Fibroblast of the aortic adventitia (primary cell): ENCODE results near the gene SEPTIN10. TPM values are rescaled to one million over a fixed set of nuclear protein-coding genes. Genes with fewer than 3 reads are reported as not detected.

ENCODE experiments used
- DNase-seq: peaks from one replicate; pipeline ENCODE4 v3.0.0-alpha.2; 2010; ENCODE audit warnings: low read depth
- H3K4me3 ChIP-seq: 2 replicates; pipeline ENCODE4 v1.5.1; 2011; ENCODE audit warnings: low read depth, mild to moderate bottlenecking, control low read depth, low read length, moderate library complexity
- total RNA-seq: library from RNA; depleted of rRNA; stranded (reverse); fragments of >200 nt; gene quantifications from 2 replicates; pipeline ENCODE4 v1.2.3, GENCODE V29; 2012; ENCODE audit warnings: low replicate concordance
- TF ChIP-seq, protein P1 (sequence below): IDR thresholded peaks from 2 replicates; pipeline ENCODE4 v1.5.1; 2011; ENCODE audit warnings: mild to moderate bottlenecking, low read length, control low read depth, inconsistent platforms; ENCODE audit not compliant: insufficient read depth

Gene SEPTIN10
- total RNA-seq, 1 donor: 145 TPM

DNA sequence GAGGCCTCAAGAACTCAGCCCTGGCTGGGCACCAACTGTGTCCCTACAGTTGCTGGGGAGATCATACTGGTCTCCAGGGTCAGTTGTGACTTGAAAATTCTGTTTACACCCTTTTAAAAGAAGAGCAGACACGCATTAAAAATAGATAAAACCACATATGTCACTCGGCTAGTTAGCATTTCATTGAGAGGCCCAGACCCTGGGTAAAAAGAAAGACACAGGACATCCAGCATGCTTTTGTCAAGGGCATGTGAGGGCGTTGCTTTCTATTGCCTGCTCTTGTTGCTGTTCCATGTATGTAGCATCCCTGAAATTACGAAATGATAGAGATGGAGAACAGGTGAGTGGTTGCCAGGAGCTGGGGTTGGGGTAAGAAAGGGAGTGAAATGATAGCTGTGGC lies 94.3 kb downstream of the SEPTIN10 start:
- TF ChIP-seq, protein P1, sequence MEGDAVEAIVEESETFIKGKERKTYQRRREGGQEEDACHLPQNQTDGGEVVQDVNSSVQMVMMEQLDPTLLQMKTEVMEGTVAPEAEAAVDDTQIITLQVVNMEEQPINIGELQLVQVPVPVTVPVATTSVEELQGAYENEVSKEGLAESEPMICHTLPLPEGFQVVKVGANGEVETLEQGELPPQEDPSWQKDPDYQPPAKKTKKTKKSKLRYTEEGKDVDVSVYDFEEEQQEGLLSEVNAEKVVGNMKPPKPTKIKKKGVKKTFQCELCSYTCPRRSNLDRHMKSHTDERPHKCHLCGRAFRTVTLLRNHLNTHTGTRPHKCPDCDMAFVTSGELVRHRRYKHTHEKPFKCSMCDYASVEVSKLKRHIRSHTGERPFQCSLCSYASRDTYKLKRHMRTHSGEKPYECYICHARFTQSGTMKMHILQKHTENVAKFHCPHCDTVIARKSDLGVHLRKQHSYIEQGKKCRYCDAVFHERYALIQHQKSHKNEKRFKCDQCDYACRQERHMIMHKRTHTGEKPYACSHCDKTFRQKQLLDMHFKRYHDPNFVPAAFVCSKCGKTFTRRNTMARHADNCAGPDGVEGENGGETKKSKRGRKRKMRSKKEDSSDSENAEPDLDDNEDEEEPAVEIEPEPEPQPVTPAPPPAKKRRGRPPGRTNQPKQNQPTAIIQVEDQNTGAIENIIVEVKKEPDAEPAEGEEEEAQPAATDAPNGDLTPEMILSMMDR: no peak
- no peak overlapping the region for H3K4me3 ChIP-seq
- DNase-seq: no peak

DNA sequence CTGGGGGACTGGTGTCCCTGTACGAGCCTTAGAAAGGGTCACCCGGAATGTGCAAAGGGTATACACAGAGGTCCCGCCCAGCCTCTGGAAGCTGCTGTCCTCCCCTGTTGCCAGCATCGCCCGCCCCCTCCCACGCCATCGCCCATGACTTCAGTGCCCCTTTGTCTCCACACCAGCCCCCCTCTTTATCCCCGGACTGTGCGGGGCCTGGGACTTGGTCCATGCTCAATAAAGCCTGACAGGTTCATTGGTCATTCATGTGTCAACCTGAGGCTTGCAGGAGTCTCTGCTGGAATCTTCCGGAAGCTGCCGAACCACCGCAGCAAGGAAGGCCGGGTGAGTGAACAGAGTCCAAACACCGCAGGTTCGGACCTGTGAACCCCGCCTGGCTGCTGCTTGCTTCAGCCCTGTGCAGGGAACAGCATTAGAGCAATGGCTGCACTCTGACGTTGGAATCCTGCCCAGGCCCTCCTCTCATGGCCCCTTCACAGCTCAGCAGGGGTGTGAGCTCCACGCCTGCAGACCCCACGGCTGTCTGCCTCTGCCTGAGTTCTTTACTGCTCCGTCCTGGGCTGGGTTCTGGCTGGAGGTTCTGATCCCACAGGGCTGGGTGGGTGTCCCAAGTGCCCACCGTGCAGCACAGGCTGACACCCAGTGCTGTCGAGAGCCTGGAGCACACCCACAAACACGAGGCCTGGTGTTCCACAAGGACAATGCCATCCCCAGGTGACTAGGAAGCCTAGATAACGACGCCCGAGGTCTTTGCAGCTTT lies 96.5 kb downstream of the SEPTIN10 start:
- no peak overlapping the region for H3K4me3 ChIP-seq
- TF ChIP-seq, protein P1: no peak
- no peak for DNase-seq

DNA sequence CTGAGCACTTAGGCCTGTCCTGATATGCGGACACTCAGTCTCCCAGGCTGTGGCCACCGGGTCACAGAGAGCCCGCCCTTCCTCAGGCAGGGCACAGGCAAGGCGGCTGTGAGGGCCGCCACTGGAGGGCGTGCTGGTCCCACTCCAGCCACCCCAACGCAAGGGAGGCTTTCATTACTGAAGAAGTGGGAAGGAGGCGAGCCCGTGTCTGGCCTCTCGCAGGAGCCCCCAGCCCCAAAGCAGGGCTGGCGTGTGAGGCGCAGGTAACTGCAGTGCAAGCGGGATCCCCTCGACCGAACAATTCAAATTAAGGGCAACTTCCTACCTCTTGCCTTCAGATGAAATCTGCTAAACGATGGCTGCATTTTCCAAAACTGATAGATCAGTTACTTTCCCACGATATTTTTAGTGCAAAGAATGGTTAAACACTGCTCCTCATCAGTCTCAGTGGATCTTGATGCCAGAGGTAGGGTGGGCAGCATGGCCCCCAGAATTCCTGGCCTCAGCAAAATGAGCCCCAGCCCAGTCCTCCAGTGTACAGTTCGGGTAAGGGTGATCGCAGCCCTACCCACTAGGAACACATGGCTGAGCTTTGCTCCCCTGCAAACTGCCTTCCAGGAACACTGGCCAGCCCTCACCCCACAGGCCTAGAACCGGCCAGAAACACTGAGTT lies 97.2 kb downstream of the SEPTIN10 start:
- H3K4me3 ChIP-seq: no peak overlapping the region
- TF ChIP-seq, protein P1: peak; percentile 49
- no peak for DNase-seq

DNA sequence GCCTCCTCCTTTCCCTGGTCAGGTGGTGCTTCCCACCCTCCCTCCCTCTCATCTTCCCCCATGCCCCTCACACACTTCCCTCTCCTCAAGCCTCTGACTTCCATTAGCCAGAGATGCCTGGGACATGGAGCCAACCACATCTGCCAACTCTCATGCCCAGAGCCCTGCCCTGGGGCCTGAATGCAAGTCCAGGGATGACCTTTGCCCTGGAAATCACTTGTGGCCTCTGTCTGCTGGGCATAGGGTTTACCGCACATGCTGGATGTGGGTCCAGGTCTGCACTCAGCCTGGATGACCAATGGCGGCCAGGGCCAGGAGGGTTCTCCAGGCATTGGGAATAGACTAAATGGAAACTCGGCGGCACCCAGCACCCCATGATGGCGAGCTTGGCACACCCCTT lies 98.9 kb downstream of the SEPTIN10 start:
- DNase-seq: no peak
- H3K4me3 ChIP-seq: no peak overlapping the region
- TF ChIP-seq, protein P1: no peak

DNA sequence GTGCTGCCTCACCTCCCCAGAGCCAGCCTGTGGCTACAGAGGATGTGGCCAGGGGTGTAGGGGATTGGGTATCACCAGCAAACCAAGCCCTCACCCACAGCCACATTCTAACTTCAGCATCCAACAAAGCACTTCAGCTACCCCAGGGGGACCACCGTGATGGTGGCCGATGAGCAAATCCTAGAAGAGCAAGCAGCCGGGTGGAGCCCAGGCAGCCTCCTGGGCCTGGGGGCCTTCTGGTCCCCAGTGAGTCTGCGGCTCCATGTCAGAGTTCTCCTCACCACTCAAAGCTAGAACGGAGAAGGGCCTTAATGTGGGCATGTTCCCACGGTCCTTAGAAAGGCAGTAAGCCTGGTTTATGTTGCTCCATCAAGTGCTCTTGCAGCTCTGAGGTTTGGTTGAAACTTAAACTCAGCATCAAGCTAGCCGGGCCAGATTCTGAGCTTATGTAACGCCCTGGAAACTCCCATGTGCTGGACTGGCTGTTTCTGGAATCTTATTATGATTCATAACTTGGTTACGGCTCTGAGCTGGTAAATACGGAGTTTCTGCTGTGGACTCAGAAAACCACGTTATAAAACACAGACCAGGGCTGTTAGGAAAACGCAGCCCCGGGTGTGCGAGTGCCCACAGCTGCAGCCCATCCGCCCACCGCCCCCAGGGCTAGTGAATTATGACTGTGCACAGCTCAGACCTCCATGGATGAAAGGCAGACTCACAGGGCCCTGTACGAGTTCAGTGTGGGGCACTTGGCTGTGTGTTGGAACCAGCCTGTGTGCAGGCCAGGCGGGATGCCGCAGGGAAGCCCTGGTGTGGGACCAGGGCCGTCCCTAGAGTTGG lies 99.8 kb downstream of the SEPTIN10 start:
- H3K4me3 ChIP-seq: peak overlapping the region; percentile 22
- TF ChIP-seq, protein P1: no peak
- DNase-seq: peak; percentile 97

DNA sequence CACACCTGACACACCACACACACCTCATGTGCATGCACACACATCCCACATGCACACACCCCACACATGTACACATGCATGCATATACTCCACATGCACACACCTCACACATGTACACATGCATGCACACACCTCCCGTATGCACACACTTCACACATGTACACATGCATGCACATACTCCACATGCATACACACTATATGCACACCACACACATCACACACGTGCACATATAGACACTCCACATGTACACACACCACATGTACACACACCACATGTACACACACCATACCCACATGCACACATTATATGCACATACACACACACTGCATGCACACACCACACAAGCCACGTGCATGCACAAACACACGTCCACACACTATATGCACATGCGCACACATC lies 100.5 kb downstream of the SEPTIN10 start:
- DNase-seq: no peak
- TF ChIP-seq, protein P1: no peak

More for the DNA sequence above, 100.5 kb downstream of the SEPTIN10 start:
- H3K4me3 ChIP-seq: no peak overlapping the region
